ENCODE data around the gene FAM236A.
"Not testable (repeated sequence)": the region's sequence is repeated elsewhere in the genome, so short reads cannot be mapped to it uniquely, and the experiment has no call there.

The FAM236A gene

DNA sequence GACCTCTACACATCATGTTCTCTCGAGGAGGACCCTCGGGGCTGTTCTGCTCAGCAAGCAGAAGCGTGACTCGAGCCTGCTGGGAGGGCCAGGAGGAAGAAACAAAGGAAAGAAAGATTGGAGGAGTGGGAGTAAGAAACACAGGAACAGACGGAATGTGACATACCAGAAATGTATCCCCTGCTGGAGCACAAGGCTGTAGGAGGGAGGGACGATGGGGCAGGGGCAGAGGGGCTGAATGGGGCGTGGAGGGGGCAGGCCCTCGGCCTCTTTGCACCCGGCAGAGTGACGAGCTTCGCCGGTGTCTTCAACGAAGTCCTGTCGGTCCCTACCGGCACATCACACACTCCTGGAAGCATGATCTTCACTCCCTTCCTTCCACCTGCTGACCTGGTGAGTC, at the start of gene FAM236A:
Gene FAM236A, plus strand, starts transcription at position 301 of the 400 bp plus-strand sequence. Its CDS starts 57 bp downstream, at position 358.
- not testable (repeated sequence) for DNase-seq

DNA sequence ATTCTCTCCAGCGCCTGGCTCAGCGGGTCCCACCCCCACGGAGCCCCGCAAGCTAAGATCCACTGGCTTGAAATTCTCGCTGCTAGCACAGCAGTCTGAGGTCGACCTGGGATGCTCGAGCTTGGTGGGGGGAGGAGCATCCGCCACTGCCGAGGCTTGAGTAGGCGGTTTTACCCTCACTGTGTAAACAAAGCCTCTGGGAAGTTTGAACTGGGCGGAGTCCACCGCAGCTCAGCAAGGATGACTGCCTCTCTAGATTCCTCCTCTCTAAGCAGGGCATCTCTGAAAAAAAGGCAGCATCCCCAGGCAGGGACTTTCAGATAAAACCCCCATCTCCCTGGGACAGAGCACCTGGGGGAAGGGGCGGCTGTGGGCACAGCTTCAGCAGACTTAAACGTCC, 48.3 kb upstream of the FAM236A start:
- DNase-seq, result not testable (repeated sequence)

DNA sequence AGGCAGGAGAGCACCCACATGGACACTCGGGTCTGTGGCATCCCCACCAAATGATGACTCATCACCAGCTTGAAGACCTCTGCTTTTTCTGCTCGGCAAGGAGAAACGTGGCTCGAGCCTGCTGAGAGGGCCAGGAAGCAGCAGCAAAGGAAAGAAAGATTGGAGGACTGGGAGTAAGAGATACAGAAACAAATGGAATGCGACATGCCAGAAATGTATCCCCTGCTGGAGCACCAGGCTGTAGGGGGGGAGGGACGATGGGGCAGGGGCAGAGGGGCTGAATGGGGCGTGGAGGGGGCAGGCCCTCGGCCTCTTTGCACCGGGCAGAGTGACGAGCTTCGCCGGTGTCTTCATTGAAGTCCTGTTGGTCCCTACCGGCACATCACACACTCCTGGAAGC, 25.7 kb upstream of the FAM236A start, which contains the start of gene FAM236C:
Gene FAM236C, plus strand, starts transcription at position 301 of the 400 bp plus-strand sequence. CDS start 100 bp downstream, outside the sequence.
- not testable (repeated sequence) for DNase-seq

DNA sequence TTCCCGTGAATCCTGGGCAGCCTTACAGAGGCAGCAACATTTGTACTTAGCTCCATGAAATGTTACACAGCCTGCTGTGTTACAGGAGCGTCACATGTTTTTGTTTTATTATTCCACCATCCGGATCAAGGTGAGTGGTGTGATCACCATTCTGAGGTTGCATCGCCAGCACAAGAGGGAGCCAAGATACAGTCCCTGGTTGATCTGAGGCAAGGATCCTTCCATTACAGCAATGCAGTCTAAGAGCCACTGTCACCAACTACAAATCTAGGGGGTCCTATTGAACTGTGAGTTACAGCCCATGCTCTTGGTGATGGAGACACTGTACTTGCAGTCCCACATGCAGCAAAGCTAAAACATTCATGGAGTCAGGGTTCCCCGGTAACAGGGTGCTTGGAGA, 21.9 kb upstream of the FAM236A start:
- DNase-seq, result not testable (repeated sequence)

DNA sequence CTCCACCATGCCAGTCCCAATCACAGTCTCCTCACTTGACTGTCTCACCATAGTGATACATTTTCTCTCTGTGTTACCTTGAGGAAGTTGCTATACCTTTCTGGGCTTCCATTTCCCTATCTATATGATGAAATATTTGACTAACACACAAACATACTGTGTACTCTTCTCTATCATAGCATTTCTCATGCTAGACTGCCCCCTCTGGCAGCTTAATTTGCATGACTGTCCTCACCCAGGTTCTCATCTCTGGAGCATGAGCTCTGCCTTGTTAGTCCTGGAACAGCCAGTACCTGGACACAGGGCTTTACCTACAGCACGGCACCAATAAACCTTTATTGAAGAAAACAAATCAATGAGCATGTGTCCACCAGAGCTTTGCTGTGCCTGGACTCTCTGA, 5.7 kb upstream of the FAM236A start:
- not testable (repeated sequence) for DNase-seq

GRCh38 chrX:72936455-72936854, 1.6 kb upstream of the FAM236A start:
- DNase-seq, result not testable (repeated sequence)

DNA sequence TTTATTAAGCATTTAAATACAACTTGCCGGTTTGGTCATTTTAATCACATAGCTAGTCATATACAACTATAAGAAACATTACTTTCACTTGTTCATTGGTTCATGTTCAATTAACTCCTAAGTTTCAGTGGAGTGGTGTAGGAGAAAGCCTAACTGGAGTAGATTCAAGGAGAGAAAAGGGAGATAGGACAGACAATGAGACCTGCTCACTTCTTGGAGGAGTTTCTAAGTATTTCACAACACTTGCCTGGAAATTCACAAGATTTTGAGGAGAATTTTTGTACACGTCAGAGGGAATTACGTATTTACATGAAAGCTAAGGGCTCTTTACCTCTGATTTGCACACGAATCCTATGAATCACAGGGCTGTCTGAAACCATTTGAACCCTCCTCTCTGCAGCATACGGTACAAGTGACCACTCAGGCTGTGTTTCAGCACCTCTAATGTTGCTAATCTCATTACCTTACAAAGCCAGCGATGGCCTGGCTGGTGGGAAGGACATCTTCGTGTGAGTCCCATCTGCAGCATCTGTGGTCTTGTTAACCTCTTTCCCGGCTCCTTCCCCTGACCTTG, 1.0 kb upstream of the FAM236A start:
- not testable (repeated sequence) for DNase-seq

DNA sequence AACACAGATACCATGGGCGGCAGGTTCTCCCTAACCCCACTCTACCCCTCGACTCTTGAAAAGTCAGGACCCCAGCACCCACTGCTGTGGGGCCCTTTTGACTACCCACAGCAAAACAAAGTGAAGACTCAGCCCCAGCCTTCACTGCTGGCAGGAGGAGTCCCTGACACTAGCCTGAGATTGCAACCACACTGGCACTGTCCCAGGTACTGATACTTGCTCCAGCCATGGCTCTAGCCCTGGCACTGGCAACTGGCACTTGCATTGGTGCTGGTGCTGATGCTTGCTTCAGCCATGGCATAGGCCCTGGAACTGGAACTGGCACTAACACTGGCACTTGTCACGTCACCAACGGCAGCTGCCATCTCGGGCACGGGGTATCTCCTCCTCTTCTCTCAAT, 4.3 kb downstream of the FAM236A start:
- DNase-seq, result not testable (repeated sequence)

- DNase-seq, result not testable (repeated sequence)
Observed at GRCh38 chrX:72943035-72943818, 5.2 kb downstream of the FAM236A start.

DNA sequence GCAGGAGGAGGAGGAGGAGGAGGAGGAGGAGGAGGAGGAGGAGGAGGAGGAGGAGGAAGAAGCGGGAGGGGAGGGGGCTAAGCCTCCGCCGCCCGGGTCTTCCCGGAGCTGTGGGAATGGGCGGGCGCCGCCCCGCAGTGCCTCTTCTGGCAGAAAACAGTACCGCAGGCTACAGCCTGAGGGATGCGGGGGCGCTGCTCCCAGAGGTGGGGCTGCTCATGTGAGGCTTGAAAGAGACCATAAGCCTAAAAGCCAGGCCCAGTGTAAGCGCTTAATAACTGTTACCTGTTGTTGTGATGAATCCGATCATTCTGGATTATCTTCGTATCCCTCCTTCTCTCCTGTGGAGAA, 5.8 kb downstream of the FAM236A start, which contains the start of gene DMRTC1:
Gene DMRTC1, minus strand, starts transcription at position 19 of the 351 bp plus-strand sequence. CDS start 68,143 bp downstream, outside the sequence.
- DNase-seq, result not testable (repeated sequence)

DNA sequence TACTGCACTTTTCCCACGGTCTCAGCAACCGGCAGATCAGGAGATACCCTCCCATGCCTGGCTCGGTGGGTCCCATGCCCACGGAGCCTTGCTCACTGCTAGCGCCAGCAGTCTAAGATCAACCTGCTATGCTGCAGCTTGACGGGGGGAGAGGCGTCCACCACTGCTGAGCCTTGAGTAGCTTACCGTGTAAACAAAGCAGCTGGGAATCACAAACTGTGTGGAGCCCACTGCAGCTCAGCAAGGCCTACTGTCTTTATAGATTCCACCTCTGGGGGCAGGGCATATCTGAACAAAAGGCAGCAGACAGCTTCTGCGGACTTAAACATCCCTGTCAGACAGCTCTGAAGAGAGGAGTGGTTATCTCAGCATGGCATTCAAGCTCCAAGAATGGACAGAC, 22.0 kb downstream of the FAM236A start:
- not testable (repeated sequence) for DNase-seq

DNA sequence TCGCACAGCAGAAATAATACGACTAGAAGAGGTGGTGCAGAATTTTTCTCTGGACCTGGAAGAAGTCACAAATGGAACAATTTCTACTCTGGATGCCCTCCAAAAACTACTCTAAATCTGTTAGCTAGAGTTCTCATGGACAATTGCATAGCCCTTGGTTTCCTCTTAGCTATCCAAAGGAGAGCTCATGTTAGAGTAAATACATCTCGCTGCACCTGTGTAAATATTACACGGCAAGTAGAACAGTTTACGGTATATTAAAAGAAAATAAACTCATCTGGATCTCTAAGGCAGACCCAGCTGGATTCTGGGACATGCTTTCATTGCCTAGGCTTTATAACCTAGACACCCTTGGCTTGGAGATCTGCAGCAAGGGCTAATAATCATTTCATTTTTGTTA, 33.9 kb downstream of the FAM236A start:
- not testable (repeated sequence) for DNase-seq

DNA sequence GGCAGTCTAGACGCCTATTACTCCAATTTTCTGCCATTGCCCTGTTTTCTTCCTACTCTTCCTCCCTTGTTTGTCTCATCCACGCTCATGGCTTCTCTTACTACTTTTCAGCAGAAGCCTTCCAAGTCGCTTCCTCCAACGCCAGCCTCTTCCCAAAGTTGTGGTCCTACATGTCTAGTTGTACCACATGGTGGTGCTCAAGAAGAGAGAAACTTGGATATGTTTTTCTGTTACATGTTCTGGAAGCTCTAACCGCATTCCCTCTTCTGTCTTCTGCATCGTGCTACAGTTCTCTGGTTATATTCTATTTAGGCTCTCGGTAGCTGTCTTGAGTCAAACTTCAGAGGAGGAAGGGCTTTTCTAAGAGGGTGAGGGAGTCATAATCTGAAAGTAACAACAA, 36.9 kb downstream of the FAM236A start:
- DNase-seq, result not testable (repeated sequence)

DNA sequence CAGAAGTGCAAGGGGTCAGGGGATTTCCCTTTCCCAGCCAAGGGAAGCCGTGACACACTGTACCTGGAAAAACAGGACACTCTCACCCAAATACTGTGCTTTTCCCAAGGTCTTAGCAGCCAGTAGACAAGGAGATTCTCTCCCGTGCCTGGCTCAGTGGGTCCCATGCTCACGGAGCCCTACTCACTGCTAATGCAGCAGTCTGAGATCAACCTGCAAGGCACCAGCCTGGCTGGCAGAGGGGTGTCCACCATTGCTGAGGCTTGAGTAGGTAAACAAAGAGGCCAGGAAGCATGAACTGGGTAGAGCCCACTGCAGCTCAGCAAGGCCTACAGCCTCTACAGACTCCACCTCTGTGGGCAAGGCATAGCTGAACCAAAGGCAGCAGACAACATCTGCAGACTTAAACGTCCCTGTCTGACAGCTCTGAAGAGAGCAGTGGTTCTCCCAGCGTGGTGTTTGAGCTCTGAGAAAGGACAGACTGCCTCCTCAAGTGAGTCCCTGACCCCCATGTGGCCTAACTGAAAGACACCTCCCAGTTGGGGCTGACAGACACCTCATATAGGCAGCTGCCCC, 43.0 kb downstream of the FAM236A start:
- DNase-seq, result not testable (repeated sequence)
